SHP77 treated with DMSO at 0.1 percent for 48 hours (cell line): Measurements from ENCODE around the gene KCNH4.
"Not testable (repeated sequence)": the region's sequence is repeated elsewhere in the genome, so short reads cannot be mapped to it uniquely, and the experiment has no call there.

Source experiments
- DNase-seq: peaks from one replicate; lab custom pipeline; 2025; lab: John Stamatoyannopoulos, UW

KCNH4 gene

GRCh38 chr17:42193969-42194899 lies 13.3 kb upstream of the KCNH4 start, which contains the start of gene GHDC:
Gene GHDC (minus strand): TSS chr17:42194494. CDS start chr17:42193581, 913 bp downstream.
- DNase-seq, result peak; percentile 42

DNA sequence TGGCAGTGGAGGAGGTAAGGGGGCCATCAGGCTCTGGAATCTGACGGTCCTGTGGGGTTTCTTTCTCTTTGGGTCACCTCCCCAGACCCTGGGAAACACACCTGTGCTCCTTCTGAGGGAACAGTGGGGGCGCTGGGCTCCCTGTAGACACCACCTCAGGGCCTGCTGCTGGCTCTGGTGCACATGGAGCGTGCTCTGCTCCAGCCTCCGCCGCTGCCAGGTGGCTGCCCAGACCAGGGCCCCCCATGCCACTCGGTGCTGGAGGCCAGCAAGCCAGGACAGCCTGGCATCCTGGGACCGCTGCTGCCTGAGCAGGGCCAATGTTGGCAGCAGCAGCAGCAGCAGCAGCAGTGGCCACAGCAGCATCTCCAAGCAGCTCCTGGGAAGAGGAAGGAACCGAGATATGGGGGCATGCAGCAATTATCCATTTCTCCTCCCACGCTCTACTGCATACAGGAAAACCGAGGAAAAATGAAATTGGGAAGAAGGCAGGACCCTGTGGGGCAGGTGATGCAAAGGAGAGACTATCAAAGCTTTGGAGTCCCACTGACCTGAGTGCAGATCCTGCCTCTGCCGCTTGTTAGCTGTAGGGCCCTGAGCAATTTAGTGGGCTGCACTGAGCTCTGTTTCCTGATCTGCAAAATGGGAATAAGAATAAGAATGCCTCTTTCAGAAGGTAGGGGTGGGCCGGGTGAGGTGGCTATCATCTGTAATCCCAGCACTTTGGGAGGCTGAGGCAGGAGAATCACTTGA lies 12.4 kb upstream of the KCNH4 start:
- no peak for DNase-seq

- DNase-seq, result no peak
Observed at GRCh38 chr17:42192189-42193126, 11.5 kb upstream of the KCNH4 start.

DNA sequence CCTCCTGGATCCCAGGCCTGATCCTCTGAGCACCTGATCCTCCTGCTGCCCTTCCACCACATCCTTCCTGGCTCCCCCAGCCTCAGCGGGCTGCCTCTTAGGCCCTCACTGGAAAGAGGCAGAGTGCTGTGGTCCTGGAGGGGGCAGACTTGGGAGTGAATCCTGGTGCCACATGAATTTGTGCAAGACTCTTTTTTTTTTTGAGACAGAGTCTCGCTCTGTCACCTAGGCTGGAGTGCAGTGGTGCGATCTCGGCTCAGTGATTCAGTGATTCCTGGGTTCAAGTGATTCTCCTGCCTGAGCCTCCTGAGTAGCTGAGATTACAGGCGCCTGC lies 10.3 kb upstream of the KCNH4 start:
- no peak for DNase-seq

GRCh38 chr17:42190491-42191274 lies 9.7 kb upstream of the KCNH4 start:
- DNase-seq, result no peak

DNA sequence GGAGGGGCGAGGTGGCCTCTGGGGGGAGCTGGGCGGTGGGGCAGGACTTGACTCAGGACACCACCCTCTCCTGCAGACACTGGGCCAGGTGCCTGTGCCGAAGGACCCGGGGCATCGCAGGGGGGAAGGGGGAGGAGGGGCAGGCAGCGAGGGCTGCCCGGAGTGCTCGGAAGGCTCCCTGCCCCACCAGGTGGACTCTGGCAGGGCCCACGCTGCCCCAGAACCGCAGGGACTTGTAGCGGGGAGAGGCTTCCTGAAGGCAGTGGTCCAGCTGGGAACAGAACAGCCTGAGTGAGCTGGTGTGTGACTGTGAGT lies 8.7 kb upstream of the KCNH4 start:
- no peak for DNase-seq

- DNase-seq, result no peak
Observed at GRCh38 chr17:42188749-42189650, 8.1 kb upstream of the KCNH4 start.

DNA sequence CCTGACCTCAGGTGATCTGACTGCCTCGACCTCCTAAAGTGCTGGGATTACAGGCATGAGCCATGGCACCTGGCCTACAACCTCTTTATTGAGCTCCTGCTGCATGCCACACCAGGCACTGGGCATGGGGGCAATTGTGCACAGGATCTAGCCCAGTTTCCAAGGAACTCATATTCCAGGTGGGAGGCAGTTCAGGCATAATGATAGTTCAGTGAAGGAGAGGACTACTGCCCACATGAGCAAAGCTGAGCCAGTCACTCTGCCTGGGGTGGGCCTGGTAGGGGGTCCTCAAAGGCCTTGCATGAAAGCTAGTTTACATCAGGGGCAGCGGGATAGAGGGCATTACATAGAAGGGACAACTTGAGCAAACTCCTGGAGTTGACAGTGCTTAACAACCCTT lies 6.9 kb upstream of the KCNH4 start:
- DNase-seq, result no peak

- not testable (repeated sequence) for DNase-seq
Observed at GRCh38 chr17:42186191-42186590, 5.2 kb upstream of the KCNH4 start.

- no peak for DNase-seq
Observed at GRCh38 chr17:42185621-42185930, 4.6 kb upstream of the KCNH4 start.

DNA sequence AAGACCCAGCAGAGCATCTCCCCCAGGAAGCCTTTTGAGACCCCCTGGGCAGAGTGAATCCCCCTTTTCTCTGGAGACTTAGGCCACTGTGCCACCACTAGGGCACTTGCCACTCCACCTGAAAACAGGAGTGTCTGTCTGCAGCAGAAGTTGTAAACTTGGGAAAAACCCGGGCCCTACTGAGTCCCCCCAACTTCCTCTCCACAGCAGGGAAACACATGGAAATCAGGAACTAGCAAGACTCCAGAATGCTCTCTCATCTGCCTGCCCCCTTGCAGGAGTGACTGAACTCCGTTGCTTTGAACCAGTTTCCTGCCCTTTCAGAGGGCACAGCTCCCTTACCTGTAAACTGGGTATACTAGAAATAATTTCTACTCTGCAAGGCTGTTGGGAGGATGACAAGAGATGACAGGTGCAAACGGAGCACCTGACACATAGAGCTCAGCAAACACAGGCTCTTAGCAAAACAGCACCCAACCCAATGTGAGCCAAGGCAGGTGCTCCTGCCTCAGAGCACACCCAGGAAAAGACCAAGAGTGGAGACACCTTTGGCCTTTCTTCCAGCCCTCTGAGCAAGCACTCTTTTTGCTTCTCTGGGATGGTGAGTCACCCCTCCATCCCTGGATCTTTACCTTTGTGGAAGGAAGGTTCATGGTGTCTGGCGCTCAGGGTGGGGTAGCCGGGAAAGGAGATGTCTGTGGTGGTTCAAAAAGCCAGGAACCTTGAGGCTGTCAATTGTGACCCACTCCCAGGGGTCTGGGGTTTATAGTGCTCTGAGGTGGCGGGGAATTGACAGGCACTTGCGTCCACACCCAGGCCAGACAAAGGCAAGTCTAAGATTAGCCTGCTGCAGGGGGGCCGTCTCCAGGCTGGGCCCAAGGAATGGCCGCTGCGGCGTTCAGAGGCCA lies 4.0 kb upstream of the KCNH4 start, which contains the start of gene HCRT:
TSS of gene HCRT (minus strand) at position 740 of the 908 bp plus-strand sequence. CDS start at position 653, 87 bp downstream.
- peak; percentile 8 for DNase-seq

- peak; percentile 71 for DNase-seq
Observed at GRCh38 chr17:42183741-42184711, 3.1 kb upstream of the KCNH4 start.

- DNase-seq, result peak; percentile 6
Observed at GRCh38 chr17:42182927-42183734, 2.2 kb upstream of the KCNH4 start.

- DNase-seq, result no peak
Observed at GRCh38 chr17:42181851-42182207, 887 bp upstream of the KCNH4 start.

- no peak for DNase-seq
Observed at GRCh38 chr17:42180411-42180921, 476 bp downstream of the KCNH4 start.

DNA sequence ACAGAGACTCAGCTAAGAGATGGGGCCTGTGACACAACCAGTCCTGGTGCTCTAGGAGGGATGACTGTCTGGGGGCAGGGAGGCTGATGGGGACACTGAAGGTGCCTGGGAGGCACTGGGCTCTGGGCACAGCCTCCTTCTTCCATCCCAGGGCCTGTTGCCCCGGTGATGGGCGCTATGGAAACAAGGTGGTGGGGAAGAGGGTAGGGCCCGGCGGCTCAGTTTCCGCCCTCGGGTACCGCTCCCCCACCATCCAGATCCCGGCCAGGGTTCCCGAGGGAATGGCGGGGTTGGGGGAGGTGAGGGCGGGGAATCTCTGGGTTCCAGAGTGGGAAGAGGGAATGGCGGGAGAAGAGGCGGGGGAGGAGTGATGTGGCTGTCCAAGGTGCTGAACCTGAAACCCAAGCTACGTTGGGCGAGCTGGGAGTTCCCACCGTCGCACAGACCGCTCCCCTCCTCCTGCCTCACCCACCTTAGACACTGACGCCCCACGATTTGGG lies 981 bp downstream of the KCNH4 start:
- no peak for DNase-seq

- no peak for DNase-seq
Observed at GRCh38 chr17:42179335-42179734, 1.6 kb downstream of the KCNH4 start.
